Esophagus muscularis mucosa (tissue), 4 donors: ENCODE results near the gene FAM229A.

Experiments used
- CTCF ChIP-seq, 3 experiments: fragments of 200-600 bp in 2 of 3; fragments of 450-650 bp in 1 of 3; sonication (generic) in 2 of 3; IDR thresholded peaks; one replicate each; pipeline ENCODE4 v1.5.1; 2017 to 2019; ENCODE audit warnings: antibody characterized with exemption in 3 of 3, mild to moderate bottlenecking in 2 of 3, moderate library complexity in 1 of 3
- EP300 ChIP-seq: sonication (generic); formaldehyde crosslinking; IDR thresholded peaks from one replicate; pipeline ENCODE4 v1.6.1; 2017; ENCODE audit warnings: antibody characterized with exemption
- POLR2A ChIP-seq: fragments of 450-650 bp; IDR thresholded peaks from one replicate; pipeline ENCODE4 v1.6.1; 2017; ENCODE audit warnings: antibody characterized with exemption, moderate library complexity, mild to moderate bottlenecking, low read depth
- POLR2AphosphoS5 ChIP-seq, 2 donors: sonication (generic); formaldehyde crosslinking; IDR thresholded peaks; one replicate each; pipeline ENCODE4 v1.6.1; 2017; ENCODE audit warnings: antibody characterized with exemption in 2 of 2

GRCh38 chr1:32392325-32392724 is 30.0 kb upstream of the FAM229A start:
- TF ChIP-seq CTCF (IDR thresholded peaks at IDR 0.05) (no peak), POLR2AphosphoS5 (IDR thresholded peaks at IDR 0.05) (no peak), POLR2A (no peak), EP300 (no peak)
